Nephron progenitor cell (in vitro differentiated cells): ENCODE data around the gene C19orf85.
"Not testable (repeated sequence)": the region's sequence is repeated elsewhere in the genome, so short reads cannot be mapped to it uniquely, and the experiment has no call there.

Source experiments
- DNase-seq: peaks from one replicate; pipeline ENCODE4 v3.0.0; 2021
- H3K27ac Mint-ChIP-seq: 2 replicates; pipeline ENCODE4 v1.8.0; 2021; ENCODE audit warnings: mild to moderate bottlenecking, moderate library complexity, mixed read lengths
- H3K27me3 Mint-ChIP-seq: 2 replicates; pipeline ENCODE4 v1.8.0; 2021; ENCODE audit warnings: mild to moderate bottlenecking, low read depth, mixed read lengths; ENCODE audit not compliant: poor library complexity
- H3K36me3 Mint-ChIP-seq: 2 replicates; pipeline ENCODE4 v1.8.0; 2021; ENCODE audit warnings: low read depth, mixed read lengths
- H3K4me1 Mint-ChIP-seq: 2 replicates; pipeline ENCODE4 v1.8.0; 2021; ENCODE audit warnings: mixed read lengths
- H3K4me3 Mint-ChIP-seq: 2 replicates; pipeline ENCODE4 v1.8.0; 2021; ENCODE audit warnings: mild to moderate bottlenecking, moderate library complexity, mixed read lengths
- H3K9me3 Mint-ChIP-seq: 2 replicates; pipeline ENCODE4 v1.8.0; 2021; ENCODE audit warnings: mild to moderate bottlenecking, moderate library complexity, mixed read lengths
- CTCF ChIP-seq: fragments of 200-600 bp; sonication (generic); IDR thresholded peaks from 2 replicates; pipeline ENCODE4 v1.5.0; 2021; ENCODE audit warnings: antibody characterized with exemption

Gene C19orf85

GRCh38 chr19:55453511-55454260, 10.9 kb downstream of the C19orf85 start:
- Mint-ChIP-seq H3K9me3 (no peaks in the 10 kb centered on the region), H3K27ac (no peak overlapping the region), H3K27me3 (peaks cover 40% of the 10 kb centered on the region), H3K4me3 (peak overlapping the region; percentile 70), H3K4me1 (peaks cover 38% of the 10 kb centered on the region), H3K36me3 (peaks cover 17% of the 10 kb centered on the region)
- DNase-seq: no peak
- TF ChIP-seq CTCF: no peak

- Mint-ChIP-seq H3K27me3 (peaks cover 40% of the 10 kb centered on the region), H3K27ac (no peak overlapping the region), H3K4me1 (peaks cover 34% of the 10 kb centered on the region), H3K4me3 (peak overlapping the region; percentile 64), H3K9me3 (no peaks in the 10 kb centered on the region), H3K36me3 (peaks cover 17% of the 10 kb centered on the region)
- peak; percentile 90 for DNase-seq
- TF ChIP-seq CTCF: no peak
Measured at GRCh38 chr19:55452749-55453346, 11.7 kb downstream of the C19orf85 start.

- H3K9me3 Mint-ChIP-seq: no peaks in the 10 kb centered on the region
- peaks cover 31% of the 10 kb centered on the region for H3K4me1 Mint-ChIP-seq
- H3K27me3 Mint-ChIP-seq: peaks cover 38% of the 10 kb centered on the region
- no peak overlapping the region for H3K27ac Mint-ChIP-seq
- peaks cover 17% of the 10 kb centered on the region for H3K36me3 Mint-ChIP-seq
- no peak for TF ChIP-seq CTCF
- H3K4me3 Mint-ChIP-seq: peak overlapping the region; percentile 83
- DNase-seq: peak; percentile 58
Measured at GRCh38 chr19:55451965-55452748, 12.4 kb downstream of the C19orf85 start.

GRCh38 chr19:55451163-55451964, 13.2 kb downstream of the C19orf85 start:
- peaks cover 12% of the 10 kb centered on the region for H3K36me3 Mint-ChIP-seq
- H3K27me3 Mint-ChIP-seq: peaks cover 38% of the 10 kb centered on the region
- H3K4me1 Mint-ChIP-seq: peaks cover 31% of the 10 kb centered on the region
- peak; percentile 49 for DNase-seq
- peak overlapping the region; percentile 83 for H3K4me3 Mint-ChIP-seq
- H3K9me3 Mint-ChIP-seq: no peaks in the 10 kb centered on the region
- TF ChIP-seq CTCF: no peak
- H3K27ac Mint-ChIP-seq: no peak overlapping the region

- no peak for DNase-seq
- peaks cover 3% of the 10 kb centered on the region for H3K9me3 Mint-ChIP-seq
- peaks cover 38% of the 10 kb centered on the region for H3K27me3 Mint-ChIP-seq
- H3K27ac Mint-ChIP-seq: no peak overlapping the region
- peaks cover 8% of the 10 kb centered on the region for H3K36me3 Mint-ChIP-seq
- TF ChIP-seq CTCF: no peak
- peaks cover 27% of the 10 kb centered on the region for H3K4me1 Mint-ChIP-seq
- H3K4me3 Mint-ChIP-seq: no peak overlapping the region
Measured at GRCh38 chr19:55449469-55449868, 15.1 kb downstream of the C19orf85 start.

GRCh38 chr19:55448175-55448490, 16.4 kb downstream of the C19orf85 start:
- not testable (repeated sequence) for DNase-seq, H3K4me3 Mint-ChIP-seq, H3K27ac Mint-ChIP-seq, H3K9me3 Mint-ChIP-seq, H3K36me3 Mint-ChIP-seq
- Mint-ChIP-seq H3K4me1 (peaks cover 22% of the 10 kb centered on the region), H3K27me3 (peaks cover 30% of the 10 kb centered on the region)
